Activated CD4-positive, alpha-beta T cell treated with anti-CD3 and anti-CD28 coated beads, Interleukin-10, Interleukin-2, amounts not matched to agents 100 ng/mL and 50 ng/mL, durations not matched to agents 16 hours and 8 hours (primary cell): ENCODE measurements around the gene DUSP8.

Experiments used
- DNase-seq: peaks from one replicate; pipeline ENCODE4 v3.0.0-alpha.2; 2020

DUSP8 gene

DNA sequence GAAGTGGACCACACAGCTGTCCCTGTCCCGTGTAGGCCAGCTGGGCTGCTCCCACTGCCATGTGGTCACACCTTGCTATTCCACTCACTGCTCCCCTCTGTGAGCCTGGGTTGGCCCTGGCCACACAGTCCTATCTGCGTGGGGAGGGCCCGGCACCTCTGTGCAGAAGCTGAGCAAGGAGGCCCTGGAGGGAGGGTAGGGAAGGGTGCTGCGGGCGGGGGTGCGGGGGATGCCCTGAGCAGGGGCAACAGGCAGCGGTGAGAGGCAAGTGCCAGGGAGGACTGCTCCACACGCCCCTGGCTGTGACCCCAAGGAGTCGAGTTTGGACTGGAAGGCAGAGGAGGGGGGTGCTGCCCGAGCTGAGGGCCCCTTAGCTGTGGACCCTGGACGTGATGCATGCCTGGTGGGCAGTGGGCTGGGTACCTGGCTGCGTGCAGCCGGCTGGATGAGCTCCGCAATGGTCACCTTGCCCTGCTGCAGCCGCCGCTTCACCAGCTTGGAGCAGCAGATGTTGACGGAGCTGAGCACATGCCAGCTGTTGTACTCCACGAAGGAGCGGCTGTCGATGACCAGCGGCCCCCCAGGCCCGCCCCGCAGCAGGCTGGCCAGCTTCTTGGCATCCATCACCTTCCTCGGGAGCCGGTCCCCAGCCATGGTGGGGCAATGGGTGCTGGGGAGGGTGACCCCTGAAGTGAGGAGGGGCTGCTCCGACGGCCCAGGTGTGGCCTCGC lies 6.7 kb downstream of the DUSP8 start:
- no peak for DNase-seq

DNA sequence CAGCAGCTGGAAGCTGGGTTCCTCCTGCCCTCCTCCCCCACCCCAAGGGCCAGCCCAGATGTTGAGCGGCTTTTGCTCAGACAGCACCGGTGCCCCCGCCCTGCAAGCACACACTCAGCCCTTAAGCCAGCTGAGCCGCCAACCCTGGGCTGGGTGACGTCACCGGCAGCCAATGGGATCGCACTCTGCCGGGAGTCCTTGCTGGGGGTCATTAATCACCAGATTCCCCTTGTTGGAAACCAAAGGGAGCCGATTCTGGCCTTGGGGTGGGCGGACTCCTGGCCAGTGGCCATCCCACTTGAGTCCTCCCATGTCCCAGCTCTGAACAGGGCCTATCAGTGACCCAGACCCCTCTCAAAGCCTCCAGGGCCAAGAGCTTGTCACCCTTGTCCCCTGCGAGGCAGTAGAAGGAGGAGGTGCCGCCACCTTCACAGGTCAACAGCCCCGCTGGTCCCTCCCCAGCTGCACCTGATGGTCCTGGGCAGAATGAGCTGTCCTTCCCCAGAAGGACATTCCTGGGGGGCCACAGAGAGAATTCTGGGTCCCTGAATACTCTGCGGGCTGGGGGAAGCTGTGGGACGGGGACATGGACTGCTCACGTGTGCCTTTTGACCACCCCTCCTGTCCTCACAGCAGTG lies 7.4 kb downstream of the DUSP8 start:
- no peak for DNase-seq

DNA sequence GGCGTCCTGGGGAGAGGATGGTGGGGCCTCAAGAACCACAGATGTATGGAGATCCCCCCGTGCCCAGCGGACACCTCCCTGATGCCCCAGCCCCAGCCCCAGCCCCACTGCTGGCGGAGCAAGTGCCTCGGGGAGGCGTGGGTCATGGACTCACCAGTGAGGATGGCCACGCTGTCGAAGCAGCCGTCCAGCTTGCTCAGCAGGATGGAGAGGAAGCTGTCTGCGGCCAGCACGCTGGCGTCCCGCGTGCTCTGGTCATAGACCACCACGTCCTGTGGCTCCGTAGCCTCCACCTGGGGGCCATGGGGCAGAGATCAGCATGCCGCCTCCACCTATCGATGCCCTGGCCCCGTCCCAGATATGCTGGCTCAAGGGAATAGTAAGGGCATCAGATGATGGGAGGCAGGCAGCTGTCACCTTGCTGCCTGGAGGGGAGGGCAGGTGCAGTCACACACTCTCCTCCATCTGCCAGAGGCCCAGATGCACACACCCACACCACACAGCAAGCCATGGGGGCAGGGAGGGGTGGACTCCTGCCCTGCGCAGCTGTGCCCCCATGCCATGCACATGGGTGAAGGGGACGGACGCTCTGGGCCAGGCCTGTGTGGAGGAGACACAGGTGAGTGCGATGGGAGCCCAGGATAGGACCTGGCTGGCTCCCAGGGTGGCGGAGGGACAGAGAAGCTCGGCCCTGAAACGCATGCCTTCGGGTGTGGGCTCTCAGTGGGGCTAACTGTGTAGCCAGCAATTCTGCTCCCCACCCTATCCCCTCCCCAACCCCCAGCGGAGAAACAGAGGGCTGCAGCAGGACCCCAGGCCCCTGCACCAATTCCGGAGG lies 8.2 kb downstream of the DUSP8 start:
- no peak for DNase-seq

GRCh38 chr11:1563149-1563638 lies 8.9 kb downstream of the DUSP8 start:
- DNase-seq = no peak

DNA sequence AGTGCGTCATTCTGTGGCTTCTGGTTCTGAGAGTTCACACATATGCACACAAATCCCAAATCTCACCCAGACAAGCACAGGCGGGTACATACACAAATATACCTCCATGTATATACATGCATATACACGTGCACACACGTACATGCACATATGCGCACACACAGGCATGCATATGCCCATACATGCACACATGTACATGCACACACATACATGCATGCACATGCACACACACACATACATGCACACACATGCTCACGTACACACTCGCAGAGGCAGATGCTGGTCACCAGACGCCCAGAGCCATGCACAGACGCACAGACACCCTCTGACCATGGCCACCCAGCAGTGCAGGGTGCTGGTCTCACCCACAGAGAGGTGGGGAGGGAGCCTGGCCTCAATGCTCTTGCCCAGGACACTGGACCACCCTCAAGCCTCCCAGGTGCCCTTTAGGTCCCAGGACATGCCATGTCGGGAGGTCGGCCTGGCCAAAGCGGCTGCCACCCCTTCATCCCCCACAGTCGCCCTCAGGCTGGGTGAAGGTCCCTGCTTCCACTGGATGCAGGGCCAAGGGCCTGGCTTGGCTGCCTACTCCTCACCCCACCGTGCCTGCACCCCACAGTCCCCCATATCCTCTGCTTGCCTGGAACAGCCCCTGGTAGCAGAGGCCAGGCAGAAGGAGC lies 9.5 kb downstream of the DUSP8 start:
- DNase-seq = no peak

- no peak for DNase-seq
Observed at GRCh38 chr11:1561955-1562354, 10.1 kb downstream of the DUSP8 start.

GRCh38 chr11:1561266-1561665 lies 10.8 kb downstream of the DUSP8 start:
- DNase-seq = no peak

GRCh38 chr11:1560649-1561251 lies 11.3 kb downstream of the DUSP8 start:
- DNase-seq = no peak

- DNase-seq = no peak
Observed at GRCh38 chr11:1560002-1560648, 11.9 kb downstream of the DUSP8 start.

- DNase-seq = no peak
Observed at GRCh38 chr11:1559111-1559951, 12.7 kb downstream of the DUSP8 start.

GRCh38 chr11:1558775-1559110 lies 13.3 kb downstream of the DUSP8 start:
- DNase-seq = no peak

GRCh38 chr11:1557904-1558774 lies 13.9 kb downstream of the DUSP8 start:
- DNase-seq = no peak

- no peak for DNase-seq
Observed at GRCh38 chr11:1557051-1557884, 14.8 kb downstream of the DUSP8 start.

DNA sequence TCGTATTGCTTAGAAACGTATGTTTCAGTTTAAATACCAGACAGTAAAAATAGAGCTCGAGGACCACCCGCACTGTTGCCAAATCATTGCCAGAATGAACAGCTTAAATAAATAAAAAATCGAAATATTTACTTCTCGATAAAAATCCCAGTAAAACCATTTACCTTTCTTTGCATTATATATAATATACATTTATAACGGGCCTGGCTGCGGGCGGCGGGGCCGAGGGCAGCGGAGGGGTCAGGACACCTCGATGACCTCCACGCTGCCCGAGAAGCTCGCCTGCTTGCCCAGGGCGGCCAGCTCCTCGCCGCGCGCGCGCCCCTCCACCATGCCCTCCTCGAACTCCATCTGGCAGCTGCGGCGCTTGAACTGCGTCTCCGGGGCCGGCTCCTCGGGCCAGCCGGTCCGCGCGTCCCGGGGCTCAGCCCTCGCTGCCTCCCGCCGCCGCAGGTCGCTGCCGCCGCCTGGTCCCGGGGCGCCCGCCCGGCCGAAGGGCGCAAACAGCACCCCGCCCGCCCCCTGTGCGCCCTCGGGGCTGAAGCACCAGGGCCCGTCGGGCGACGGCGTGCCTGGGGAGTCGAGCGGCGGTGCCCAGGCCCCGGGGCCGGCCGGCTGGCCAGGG lies 15.7 kb downstream of the DUSP8 start:
- no peak for DNase-seq

GRCh38 chr11:1555713-1556153 lies 16.3 kb downstream of the DUSP8 start:
- no peak for DNase-seq

DNA sequence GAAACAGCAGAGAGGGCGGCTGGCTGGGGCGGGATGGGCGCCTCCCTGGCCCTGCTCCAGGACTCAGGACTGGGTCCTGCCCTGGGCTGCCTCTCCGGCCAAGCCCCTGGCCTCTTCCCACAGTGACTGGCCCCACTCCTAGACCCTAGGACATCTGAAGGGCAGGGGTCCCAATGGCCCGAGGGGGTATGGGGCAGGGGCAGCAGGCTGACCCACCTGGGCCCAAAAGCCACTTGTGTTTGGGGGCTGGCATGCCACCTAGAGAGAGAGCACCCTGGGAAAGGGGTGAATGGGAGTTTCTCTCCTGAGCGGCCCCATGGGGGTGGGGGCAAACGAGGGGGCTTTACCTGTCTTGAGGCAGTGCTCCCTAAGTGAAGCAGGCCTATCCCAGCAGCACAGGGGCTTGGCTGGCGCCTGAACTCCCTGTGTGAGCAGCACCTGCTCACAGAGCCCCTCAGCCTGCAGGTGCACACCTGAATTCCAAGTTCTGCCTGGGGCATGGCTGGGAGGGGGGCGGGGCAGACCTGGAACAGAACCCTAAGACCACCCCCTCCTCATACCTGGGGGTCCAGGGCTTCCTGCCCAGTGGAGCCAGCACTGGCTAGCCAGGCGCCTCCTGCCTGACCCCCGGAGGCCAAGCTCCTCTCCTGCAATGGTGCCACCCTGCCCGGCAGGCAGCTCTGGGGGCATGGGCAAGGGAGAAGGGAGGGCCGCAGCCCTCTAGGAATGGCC lies 16.9 kb downstream of the DUSP8 start:
- DNase-seq = no peak

- DNase-seq = no peak
Observed at GRCh38 chr11:1553808-1554594, 18.1 kb downstream of the DUSP8 start.
